ENCODE results near the gene OR52N1. TPM values are rescaled to one million over a fixed set of nuclear protein-coding genes. Genes with fewer than 3 reads are reported as not detected.

The OR52N1 gene
- total RNA-seq, 1 donor from 2014 or later, result 1.00 TPM

Other genes with a start within 250 kb of the OR52N1 start
- gene OR52H1, start 242.7 kb downstream of the OR52N1 start, total RNA-seq, result not detected
- gene OR52B6, start 210.4 kb downstream of the OR52N1 start, total RNA-seq, result not detected
- 1.4 TPM for gene TRIM6, start 194.6 kb downstream of the OR52N1 start, total RNA-seq
- gene TRIM34, start 166.3 kb downstream of the OR52N1 start, total RNA-seq, result 6.1 TPM
- gene TRIM5, start 106.2 kb downstream of the OR52N1 start, total RNA-seq, result 17.7 TPM
- gene TRIM22, start 101.5 kb downstream of the OR52N1 start, total RNA-seq, result 58.5 TPM
- gene OR56B1, start 54.8 kb downstream of the OR52N1 start, total RNA-seq, result not detected
- gene OR52N4, start 37.0 kb downstream of the OR52N1 start, total RNA-seq, result not detected
- gene OR52N5, start 7.9 kb downstream of the OR52N1 start, total RNA-seq, result 0.29 TPM
- gene OR52N2, start 17.7 kb upstream of the OR52N1 start, total RNA-seq, result not detected
- not detected for gene OR52E6, start 50.6 kb upstream of the OR52N1 start, total RNA-seq
- not detected for gene OR52E8, start 66.4 kb upstream of the OR52N1 start, total RNA-seq
- gene OR52E4, start 89.4 kb upstream of the OR52N1 start, total RNA-seq, result not detected
- not detected for gene OR52E5, start 101.9 kb upstream of the OR52N1 start, total RNA-seq
- not detected for gene OR56A3, start 151.0 kb upstream of the OR52N1 start, total RNA-seq
- not detected for gene OR56A5, start 177.2 kb upstream of the OR52N1 start, total RNA-seq
- not detected for gene OR52L1, start 195.7 kb upstream of the OR52N1 start, total RNA-seq
- gene OR56A4, start 215.7 kb upstream of the OR52N1 start, total RNA-seq, result not detected
- gene OR56A1, start 239.5 kb upstream of the OR52N1 start, total RNA-seq, result 0.03 TPM